H1 (cell line): ENCODE measurements around the gene HOXA6. TPM values are rescaled to one million over a fixed set of nuclear protein-coding genes. Genes with fewer than 3 reads are reported as not detected.

Experiments
- CTCF ChIA-PET: fragments of 300-600 bp; sonication (Branson Sonifier 250); formaldehyde crosslinking; loops from one replicate; lab custom pipeline; 2021; ENCODE audit not compliant: partially characterized antibody; lab: Charles Lee
- POLR2A ChIA-PET: fragments of 300-600 bp; sonication (Branson Sonifier 250); formaldehyde crosslinking; loops from one replicate; lab custom pipeline; 2021; ENCODE audit warnings: inconsistent platforms; ENCODE audit not compliant: partially characterized antibody; lab: Charles Lee
- DNase-seq, 2 experiments: peaks; one replicate each; pipeline versions ENCODE4 v3.0.0 to v3.0.0-alpha.2; 2010 to 2022; ENCODE audit warnings: low spot score in 2 of 2, low read depth in 1 of 2, mixed read lengths in 1 of 2
- FAIRE-seq: peaks from 2 replicates; lab custom pipeline; 2011; peaks lifted over from hg19 to GRCh38; lab: Jason Lieb, UNC
- H2AFZ ChIP-seq: 2 replicates; pipeline ENCODE4 v1.8.1; 2012; ENCODE audit warnings: low read length, inconsistent platforms
- H2AK5ac ChIP-seq: 2 replicates; pipeline ENCODE4 v1.6.1; 2013; ENCODE audit warnings: low read depth, low read length
- H2BK120ac ChIP-seq: replicated peaks from 2 replicates; pipeline ENCODE3; 2013; ENCODE audit warnings: low read depth, low read length, inconsistent platforms
- H2BK12ac ChIP-seq: 2 replicates; pipeline ENCODE4 v1.6.1; 2013; ENCODE audit warnings: low read depth, low read length
- H2BK15ac ChIP-seq: 2 replicates; pipeline ENCODE4 v1.6.1; 2013; ENCODE audit warnings: low read length
- H2BK20ac ChIP-seq: 2 replicates; pipeline ENCODE4 v1.6.1; 2013; ENCODE audit warnings: low read length
- H2BK5ac ChIP-seq: 2 replicates; pipeline ENCODE4 v1.6.1; 2013; ENCODE audit warnings: low read depth, low read length
- H3K14ac ChIP-seq: 2 replicates; pipeline ENCODE4 v1.6.1; 2013; ENCODE audit warnings: inconsistent platforms; ENCODE audit not compliant: insufficient read length
- H3K18ac ChIP-seq: 2 replicates; pipeline ENCODE4 v1.6.1; 2013; ENCODE audit warnings: low read length; ENCODE audit errors: extremely low read depth
- H3K23ac ChIP-seq: 2 replicates; pipeline ENCODE4 v1.6.1; 2013; ENCODE audit warnings: inconsistent platforms; ENCODE audit not compliant: insufficient read length
- H3K23me2 ChIP-seq: 2 replicates; pipeline ENCODE4 v1.6.1; 2013; ENCODE audit warnings: low read depth, low read length
- H3K27ac ChIP-seq: 2 replicates; pipeline ENCODE4 v1.6.1; 2011; ENCODE audit warnings: low read depth, low read length, inconsistent platforms
- H3K27me3 ChIP-seq, 4 experiments: replicated peaks in 1 of 4; 1 replicate in 1 of 4; 2 replicates in 3 of 4; pipeline versions ENCODE4 v1.6.1 to v1.8.1; 2011 to 2013; ENCODE audit warnings: low read length in 3 of 4, mild to moderate bottlenecking in 3 of 4, inconsistent platforms in 2 of 4, mixed read lengths in 2 of 4, moderate library complexity in 1 of 4; ENCODE audit not compliant: control insufficient read depth in 3 of 4, insufficient read depth in 3 of 4; ENCODE audit errors: extremely low read depth in 1 of 4
- H3K36me3 ChIP-seq, 4 experiments: 2 replicates each; pipeline versions ENCODE4 v1.6.1 to v1.8.1; 2011 to 2013; ENCODE audit warnings: mild to moderate bottlenecking in 4 of 4, low read length in 3 of 4, moderate library complexity in 2 of 4, control low read depth in 1 of 4, inconsistent platforms in 1 of 4; ENCODE audit not compliant: insufficient read depth in 4 of 4, control insufficient read depth in 2 of 4
- H3K4ac ChIP-seq: replicated peaks from 2 replicates; pipeline ENCODE3; 2013; ENCODE audit warnings: low read length, low read depth, mixed read lengths, inconsistent platforms; ENCODE audit not compliant: insufficient read length
- H3K4me1 ChIP-seq, 4 experiments: replicated peaks in 1 of 4; 1 replicate in 1 of 4; 2 replicates in 3 of 4; pipeline versions ENCODE4 v1.6.1 to v1.8.1; 2011 to 2013; ENCODE audit warnings: low read length in 3 of 4, inconsistent platforms in 2 of 4, mixed read lengths in 1 of 4; ENCODE audit not compliant: insufficient read depth in 4 of 4, control insufficient read depth in 3 of 4
- H3K4me2 ChIP-seq, 2 experiments: 2 replicates each; pipeline versions ENCODE4 v1.6.1 to v1.8.1; 2011 to 2013; ENCODE audit warnings: low read depth in 2 of 2, low read length in 2 of 2, control low read depth in 1 of 2, inconsistent platforms in 1 of 2, mild to moderate bottlenecking in 1 of 2; ENCODE audit not compliant: insufficient read depth in 1 of 2
- H3K4me3 ChIP-seq, 4 experiments: fragments of 200-600, 300-600 bp in 1 of 4; sonication (generic), shearing (Covaris generic), sonication (Bioruptor Twin) in 1 of 4; 2 replicates each; pipeline versions ENCODE4 v1.5.1 to v1.8.1; 2011 to 2016; ENCODE audit warnings: low read length in 4 of 4, low read depth in 3 of 4, control low read depth in 2 of 4, inconsistent platforms in 2 of 4, mild to moderate bottlenecking in 2 of 4, mixed read lengths in 1 of 4, moderate library complexity in 1 of 4; ENCODE audit not compliant: insufficient read depth in 2 of 4; ENCODE audit errors: extremely low read depth in 1 of 4
- H3K56ac ChIP-seq: replicated peaks from 2 replicates; pipeline ENCODE3; 2013; ENCODE audit warnings: low read depth, mild to moderate bottlenecking, mixed read lengths, low read length, inconsistent platforms; ENCODE audit not compliant: insufficient read length
- H3K79me1 ChIP-seq: 2 replicates; pipeline ENCODE4 v1.6.1; 2013; ENCODE audit warnings: low read depth, low read length, control low read depth
- H3K79me2 ChIP-seq, 2 experiments: 2 replicates each; pipeline versions ENCODE4 v1.6.1 to v1.8.1; 2012 to 2013; ENCODE audit warnings: low read length in 2 of 2, mild to moderate bottlenecking in 2 of 2, inconsistent platforms in 1 of 2; ENCODE audit not compliant: insufficient read depth in 2 of 2, control insufficient read depth in 1 of 2
- H3K9ac ChIP-seq, 4 experiments: replicated peaks in 1 of 4; 1 replicate in 1 of 4; 2 replicates in 3 of 4; pipeline versions ENCODE4 v1.6.1 to v1.8.1; 2011 to 2013; ENCODE audit warnings: low read depth in 3 of 4, low read length in 3 of 4, control low read depth in 2 of 4, mild to moderate bottlenecking in 2 of 4, moderate library complexity in 2 of 4, inconsistent platforms in 1 of 4; ENCODE audit errors: extremely low read depth in 1 of 4
- H3K9me3 ChIP-seq, 2 experiments: 2 replicates each; pipeline versions ENCODE4 v1.6.1 to v1.8.1; 2012 to 2013; ENCODE audit warnings: mild to moderate bottlenecking in 2 of 2, moderate library complexity in 2 of 2, control low read depth in 1 of 2, inconsistent platforms in 1 of 2, low read depth in 1 of 2, low read length in 1 of 2, mixed read lengths in 1 of 2; ENCODE audit not compliant: insufficient read depth in 2 of 2
- H4K20me1 ChIP-seq, 2 experiments: replicated peaks in 1 of 2; 2 replicates each; pipeline versions ENCODE3 to v1.8.1; 2011 to 2013; ENCODE audit warnings: inconsistent platforms in 2 of 2, low read length in 2 of 2, mild to moderate bottlenecking in 1 of 2; ENCODE audit not compliant: insufficient read depth in 2 of 2, control insufficient read depth in 1 of 2
- H4K5ac ChIP-seq: 2 replicates; pipeline ENCODE4 v1.6.1; 2013; ENCODE audit warnings: low read length, low read depth, mixed read lengths, inconsistent platforms; ENCODE audit not compliant: insufficient read length
- H4K8ac ChIP-seq: 2 replicates; pipeline ENCODE4 v1.8.0; 2013; ENCODE audit warnings: mild to moderate bottlenecking, moderate library complexity, low read length, inconsistent platforms; ENCODE audit not compliant: insufficient read depth; ENCODE audit errors: extremely low read depth
- H4K91ac ChIP-seq: replicated peaks from 2 replicates; pipeline ENCODE3; 2013; ENCODE audit warnings: low read length, mixed read lengths, inconsistent platforms; ENCODE audit not compliant: insufficient read length
- BACH1 ChIP-seq: IDR thresholded peaks from 2 replicates; pipeline ENCODE4 v1.6.1; 2012; ENCODE audit warnings: low read length, improper control_type of control experiment
- CBX5 ChIP-seq: fragments of 300-800, 300-1000 bp; sonication (generic); IDR thresholded peaks from 2 replicates; pipeline ENCODE4 v1.7.1; 2016; ENCODE audit warnings: antibody characterized with exemption, low read length, low read depth
- CHD1 ChIP-seq: IDR thresholded peaks from 2 replicates; pipeline ENCODE4 v1.6.1; 2012; ENCODE audit warnings: low read depth, low read length, improper control_type of control experiment
- CTBP2 ChIP-seq: IDR thresholded peaks from 2 replicates; pipeline ENCODE4 v1.7.0; 2011; ENCODE audit warnings: borderline replicate concordance, mild to moderate bottlenecking, moderate library complexity, mixed read lengths, low read length; ENCODE audit not compliant: insufficient read depth, insufficient read length
- E2F6 ChIP-seq: IDR thresholded peaks from 2 replicates; pipeline ENCODE4 v1.6.1; 2012; ENCODE audit warnings: inconsistent platforms
- FOSL1 ChIP-seq: IDR thresholded peaks from 2 replicates; pipeline ENCODE4 v1.6.1; 2011; ENCODE audit warnings: mild to moderate bottlenecking, low read depth, low read length, moderate library complexity; ENCODE audit not compliant: insufficient read depth
- JUN ChIP-seq: IDR thresholded peaks from 2 replicates; pipeline ENCODE4 v1.6.1; 2011; ENCODE audit warnings: low read depth, mild to moderate bottlenecking, improper control_type of control experiment, low read length
- JUND ChIP-seq: IDR thresholded peaks from 2 replicates; pipeline ENCODE4 v1.6.1; 2011; ENCODE audit warnings: mild to moderate bottlenecking, improper control_type of control experiment, low read length
- KDM4A ChIP-seq: IDR thresholded peaks from one replicate; pipeline ENCODE4 v1.7.1; 2012; ENCODE audit warnings: low read depth, mild to moderate bottlenecking, moderate library complexity, low read length, inconsistent platforms; ENCODE audit not compliant: severe bottlenecking
- TAF7 ChIP-seq: optimal IDR thresholded peaks from 2 replicates; pipeline ENCODE3; 2011; ENCODE audit warnings: low read depth, mild to moderate bottlenecking, inconsistent platforms, low read length, moderate library complexity, borderline replicate concordance
- TBP ChIP-seq: IDR thresholded peaks from 2 replicates; pipeline ENCODE4 v1.6.1; 2011; ENCODE audit warnings: low read depth, low read length, improper control_type of control experiment
- WGBS, 2 experiments: shearing (Covaris generic) in 1 of 2; methylation state at CpG; one replicate each; pipeline versions ENCODE4 v1.1.6 to v1.1.7; 2013 to 2015; ENCODE audit warnings: low lambda C conversion rate in 2 of 2, mixed read lengths in 2 of 2, inconsistent platforms in 1 of 2, low coverage in 1 of 2, missing lambda C conversion rate in 1 of 2; ENCODE audit not compliant: insufficient replicate concordance in 2 of 2, insufficient coverage in 1 of 2, insufficient read length in 1 of 2; ENCODE audit errors: extremely low coverage in 1 of 2, missing lambda C conversion rate in 1 of 2; 5-methylcytosine and 5-hydroxymethylcytosine counted together
- polyA plus RNA-seq, 7 experiments: library from polyadenylated mRNA; depleted of rRNA in 3 of 7; stranded (reverse) in 5 of 7; unstranded in 2 of 7; fragments of >200 nt in 5 of 7; fragments of 200-250 nt in 2 of 7; gene quantifications; 1 replicate in 5 of 7; 2 replicates in 1 of 7; 4 replicates in 1 of 7; pipeline versions ENCODE4 v1.2.1 to v1.2.3, GENCODE V29; 2011 to 2013; ENCODE audit warnings: missing spikeins in 2 of 7, mixed read lengths in 2 of 7
- total RNA-seq: library from RNA; stranded (reverse); fragmentation: NEBNext Ultra II Directional; extraction: Animal tissue kit (Norgen Biotek cat#: 25700); gene quantifications from 2 replicates; pipeline ENCODE4 v1.2.1, GENCODE V29; 2021

The HOXA6 gene
- total and polyA plus RNA-seq, 2 of the 8 experiments (the other 6 are each of a cell fraction or from before 2014, with no cell fraction given), result not detected

GRCh38 chr7:27126596-27127327, 20.8 kb downstream of the HOXA6 start:
- Histone ChIP-seq H3K27ac (no peak overlapping the region), H3K9ac (no peak overlapping the region), H3K27me3 (peaks cover 99 to 100% (median 100%) of the 10 kb centered on the region in 4 experiments), H4K5ac (no peak overlapping the region), H4K8ac (no peak overlapping the region), H3K4me3 (no peak overlapping the region), H2BK20ac (no peak overlapping the region), H2BK15ac (no peak overlapping the region), H3K4me1 (peaks cover 0 to 6% (median 2%) of the 10 kb centered on the region in 4 experiments; a peak in 4 of 7 replicates), H3K18ac (no peak overlapping the region), H2BK12ac (no peak overlapping the region), H2BK120ac (no peak overlapping the region), H3K36me3 (peaks cover 0 to 11% (median 0%) of the 10 kb centered on the region in 4 experiments; a peak in 2 of 8 replicates), H3K79me1 (no peaks in the 10 kb centered on the region), H2AFZ (no peak overlapping the region), H2BK5ac (no peak overlapping the region), H2AK5ac (no peak overlapping the region), H3K14ac (no peak overlapping the region), H3K23ac (no peak overlapping the region), H3K4ac (no peak overlapping the region), H4K20me1 (peaks cover 23 to 35% of the 10 kb centered on the region in 2 experiments), H3K9me3 (peaks cover 0 to 4% of the 10 kb centered on the region in 2 experiments; a peak in 1 of 4 replicates), H3K23me2 (peaks cover 4% of the 10 kb centered on the region; the same call in 1 of the 2 replicates), H3K79me2 (no peaks in the 10 kb centered on the region), H3K56ac (no peak overlapping the region), H3K4me2 (no peak overlapping the region), H4K91ac (no peak overlapping the region)
- FAIRE-seq (no peak), DNase-seq (no peak)
- 17% methylated on average over 3 of the region's 3 CpGs; no CpG with 5 or more reads in 1 of the 2 experiments for WGBS, 2 experiments
- ChIA-PET CTCF (interaction anchor here (1.0 to 2.3 kb wide), 3 partner anchors 15 to 34 kb away, joined by 3 to 10 read pairs (median 3); no protein-coding TSS in a partner anchor), POLR2A (no interaction called here)
- TF ChIP-seq CBX5 (no peak), CHD1 (no peak), JUN (no peak), E2F6 (no peak), FOSL1 (no peak), TAF7 (no peak), JUND (no peak), BACH1 (no peak), CTBP2 (no peak), TBP (no peak), KDM4A (no peak)
